ENCODE results near the gene GTF2I.
"Not testable (repeated sequence)": the region's sequence is repeated elsewhere in the genome, so short reads cannot be mapped to it uniquely, and the experiment has no call there.

GTF2I gene

DNA sequence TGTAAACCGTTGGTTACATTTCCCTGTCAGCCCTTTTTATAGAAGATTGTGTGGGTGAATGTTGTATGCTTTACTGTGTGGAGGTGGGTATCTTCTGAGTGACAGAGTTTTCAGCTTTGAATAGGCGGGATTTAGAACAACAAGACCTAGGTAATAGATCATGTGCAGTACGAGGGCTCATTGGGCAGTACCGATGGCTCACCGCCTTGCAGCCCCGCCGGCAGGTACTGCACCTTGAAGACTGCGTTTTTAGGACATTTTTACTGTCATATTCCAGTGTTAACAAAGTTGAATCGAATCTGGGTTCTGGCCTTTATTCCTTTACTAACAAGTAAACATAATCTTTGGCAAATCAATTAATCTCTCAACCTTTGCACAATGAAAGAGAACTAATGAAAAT lies 60.4 kb downstream of the GTF2I start:
- FAIRE-seq = no peak

DNA sequence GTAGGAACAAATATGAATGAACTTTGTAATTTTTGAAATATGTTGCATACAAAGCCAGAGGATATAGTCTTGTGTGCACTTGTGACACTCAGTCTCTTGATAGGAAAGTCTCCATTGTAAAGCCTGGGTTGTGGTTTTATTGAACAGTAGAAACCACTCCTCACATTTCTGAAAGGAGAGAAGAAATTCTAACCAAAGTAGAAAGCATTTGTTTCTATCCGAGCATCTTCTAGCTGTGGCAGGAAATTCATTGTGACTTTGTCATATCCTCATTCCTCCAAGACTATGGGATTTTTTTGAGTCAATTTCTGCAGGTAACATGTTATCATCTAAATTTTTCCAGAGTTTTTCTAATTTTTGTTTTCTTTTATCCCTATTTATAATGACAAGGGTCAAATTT lies 60.8 kb downstream of the GTF2I start:
- FAIRE-seq = no peak

DNA sequence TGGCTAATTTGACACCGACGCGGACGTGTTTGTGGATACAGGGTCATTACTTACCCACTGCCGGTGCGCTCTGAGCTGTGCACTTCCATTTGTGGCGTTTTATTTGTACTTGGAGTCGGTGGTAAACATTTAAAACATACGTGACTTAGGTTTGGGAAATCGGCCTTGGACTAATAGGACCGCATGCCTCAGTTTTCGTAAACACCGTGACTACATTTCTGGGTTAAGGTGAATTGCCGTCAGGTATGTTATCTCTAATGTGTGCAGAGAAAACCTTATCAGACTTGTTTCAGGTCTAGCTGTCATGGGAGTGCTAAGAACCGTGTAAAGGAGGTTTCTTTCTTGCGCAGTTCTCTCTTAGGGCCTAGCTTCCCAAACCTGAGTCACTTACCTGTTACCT lies 64.6 kb downstream of the GTF2I start:
- FAIRE-seq = no peak

DNA sequence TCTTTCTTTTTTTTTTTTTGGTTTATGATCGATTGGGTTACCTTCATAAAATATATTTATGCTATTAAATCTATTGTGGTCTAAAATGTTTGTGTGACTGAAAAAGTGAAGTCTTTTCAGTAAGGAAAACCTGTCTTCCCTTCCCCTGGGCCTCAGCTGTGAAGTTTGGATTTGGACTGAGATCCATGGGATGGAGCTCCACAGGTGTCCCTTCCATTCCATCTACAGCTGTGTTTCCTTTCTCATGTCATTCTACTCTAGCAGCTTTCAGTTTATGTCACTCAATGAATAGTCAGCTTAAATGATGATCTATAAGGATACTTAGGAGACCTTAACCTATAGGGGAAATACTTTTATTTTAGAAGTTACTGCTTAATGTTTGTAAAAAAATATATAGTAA lies 68.3 kb downstream of the GTF2I start:
- no peak for FAIRE-seq

DNA sequence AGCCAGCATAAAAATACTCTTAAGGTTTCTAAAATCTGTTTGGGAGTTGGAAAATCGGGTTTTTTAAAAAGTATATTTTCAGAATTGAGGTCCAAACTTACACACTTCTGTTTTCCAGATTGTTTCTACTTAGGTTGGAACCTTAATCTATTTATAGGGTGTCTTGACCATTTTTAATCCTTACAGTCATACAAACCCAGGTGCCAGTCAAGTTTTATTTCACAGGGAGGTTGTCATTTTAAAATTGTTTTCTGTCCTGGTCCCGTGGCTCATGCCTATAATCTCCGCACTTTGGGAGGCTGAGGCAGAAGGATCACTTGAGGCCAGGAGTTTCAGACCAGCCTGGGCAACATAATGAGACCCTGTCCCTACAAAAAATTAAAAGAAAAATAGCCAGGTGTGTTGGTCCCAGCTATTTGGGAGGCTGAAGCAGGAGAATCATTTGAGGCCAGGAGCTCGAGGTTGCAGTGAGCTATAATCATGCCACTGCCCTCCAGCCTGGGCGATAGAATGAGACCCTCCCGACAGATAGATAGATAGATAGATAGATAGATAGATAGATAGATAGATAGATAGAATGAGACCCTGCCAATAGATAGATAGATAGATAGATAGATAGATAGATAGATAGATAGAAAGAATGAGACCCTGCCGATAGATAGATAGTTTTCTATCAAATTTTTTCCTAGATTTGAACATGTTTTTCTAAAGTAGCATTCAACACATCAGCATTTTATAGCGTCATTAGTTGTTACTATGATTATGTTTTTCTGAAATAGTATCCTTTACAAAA lies 69.0 kb downstream of the GTF2I start:
- FAIRE-seq = no peak

DNA sequence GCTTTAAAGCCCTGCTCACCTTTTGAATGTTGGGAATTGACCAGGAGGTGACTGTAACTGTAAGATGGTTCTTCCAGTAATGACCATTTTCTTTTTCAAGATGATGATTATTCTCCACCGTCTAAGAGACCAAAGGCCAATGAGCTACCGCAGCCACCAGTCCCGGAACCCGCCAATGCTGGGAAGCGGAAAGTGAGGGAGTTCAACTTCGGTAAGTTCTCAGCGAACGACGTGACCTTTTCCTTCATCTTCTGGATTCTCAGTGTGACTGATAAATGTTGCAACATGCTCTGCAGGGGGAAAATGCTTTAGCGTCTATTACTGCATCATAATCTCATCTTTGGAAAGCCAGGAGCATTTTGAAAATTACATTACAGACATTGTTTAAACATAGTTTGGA lies 71.2 kb downstream of the GTF2I start:
- not testable (repeated sequence) for FAIRE-seq

DNA sequence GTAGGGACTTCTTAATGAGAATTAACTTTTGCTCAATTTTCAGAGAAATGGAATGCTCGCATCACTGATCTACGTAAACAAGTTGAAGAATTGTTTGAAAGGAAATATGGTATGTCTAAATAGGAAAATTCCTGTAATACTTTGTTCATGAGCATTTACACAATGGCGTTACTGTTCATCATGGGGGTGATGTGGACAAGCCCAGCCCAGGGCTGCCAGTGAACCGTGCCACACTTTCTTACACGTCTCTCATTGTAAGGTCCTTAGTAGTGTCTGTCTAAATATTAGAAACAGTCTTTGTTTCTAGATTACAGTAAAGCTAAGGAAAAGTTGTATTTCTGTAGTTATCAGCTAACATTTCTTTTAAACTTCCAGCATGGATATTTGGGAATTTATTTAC lies 72.7 kb downstream of the GTF2I start:
- FAIRE-seq = not testable (repeated sequence)

DNA sequence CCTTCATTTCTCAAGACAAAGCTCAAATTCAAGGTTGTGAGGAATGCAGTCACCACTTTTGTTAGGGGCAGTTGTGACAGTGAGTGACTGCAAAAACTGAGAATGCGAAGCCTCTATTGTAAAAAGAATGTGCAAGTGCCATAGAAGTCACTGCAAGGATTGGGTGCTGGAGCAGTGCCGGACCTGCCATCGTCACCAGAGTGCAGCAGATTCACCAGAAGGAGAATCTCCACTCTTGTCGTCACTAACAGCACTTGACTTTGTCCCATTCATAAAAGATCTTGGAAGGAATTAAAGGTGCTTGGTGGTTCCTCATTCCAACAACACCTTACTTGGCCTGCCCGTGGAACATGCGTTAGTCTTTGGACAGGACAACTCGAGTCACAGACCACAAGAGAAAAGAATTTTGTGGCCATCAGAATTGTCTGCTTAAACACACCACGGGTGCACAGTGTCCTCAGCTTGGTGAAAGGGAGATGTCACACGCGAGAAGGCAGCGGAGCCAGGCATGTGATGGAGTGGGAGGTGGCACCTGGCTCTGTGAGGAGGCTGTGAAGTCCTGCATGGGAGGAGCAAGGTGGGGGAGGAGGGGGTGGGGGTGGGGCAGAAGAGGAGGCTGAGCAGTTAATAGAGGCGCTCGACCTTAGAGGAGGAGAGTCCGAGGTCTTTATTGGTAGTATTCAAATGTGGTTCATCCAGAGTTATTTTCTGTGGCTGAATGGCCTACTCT lies 82.6 kb downstream of the GTF2I start:
- FAIRE-seq = not testable (repeated sequence)

DNA sequence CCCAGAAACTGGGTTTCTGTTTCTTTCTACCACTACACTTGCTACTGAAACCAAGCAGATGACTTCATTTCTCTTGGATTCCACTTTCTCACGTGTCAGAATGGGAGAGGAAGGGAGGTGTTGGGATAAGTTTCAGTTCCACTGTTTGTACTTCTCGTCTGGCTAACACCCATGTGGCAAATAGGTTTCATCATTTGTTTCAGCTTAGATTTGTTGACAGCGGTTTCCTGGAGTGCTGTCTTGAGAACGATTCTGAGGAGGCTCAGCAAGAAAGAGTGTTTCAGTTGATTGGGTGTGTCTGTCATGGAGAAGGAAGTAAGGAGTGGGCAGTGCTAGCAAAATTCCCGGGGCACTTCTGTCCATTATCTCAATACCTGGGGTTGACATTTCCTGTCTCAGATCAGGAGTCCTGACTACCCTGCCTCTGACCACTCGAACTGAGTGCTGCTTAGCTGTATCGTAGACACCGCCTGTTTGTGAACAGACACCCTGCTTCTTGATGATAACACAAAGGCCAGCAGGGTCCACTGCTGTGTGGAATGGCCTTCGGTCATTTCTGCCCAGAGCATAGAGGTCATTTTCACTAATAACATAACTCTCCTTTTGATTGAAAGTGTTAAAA lies 86.5 kb downstream of the GTF2I start:
- not testable (repeated sequence) for FAIRE-seq

DNA sequence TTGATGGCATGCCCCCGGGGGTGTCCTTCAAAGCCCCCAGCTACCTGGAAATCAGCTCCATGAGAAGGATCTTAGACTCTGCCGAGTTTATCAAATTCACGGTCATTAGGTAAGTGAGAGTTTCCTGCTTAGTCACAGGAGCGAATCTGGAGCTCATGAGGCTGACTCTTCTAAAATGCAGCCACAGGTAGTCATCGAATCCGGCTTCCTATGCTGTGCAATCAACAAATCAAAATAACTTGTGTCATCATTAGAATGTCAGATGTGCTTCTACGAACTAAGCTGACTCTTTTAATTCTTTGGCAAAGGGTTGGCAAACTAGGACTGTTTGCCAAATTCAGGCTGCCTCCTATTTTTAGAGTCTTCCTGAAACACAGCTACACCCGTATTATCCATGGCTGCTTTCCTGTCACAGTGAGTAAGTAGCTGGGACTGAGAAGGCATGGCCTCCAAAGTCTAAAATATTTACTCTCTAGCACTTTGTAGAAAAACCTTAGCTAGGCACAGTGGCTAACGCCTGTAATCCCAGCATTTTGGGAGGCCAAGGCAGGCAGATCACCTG lies 96.5 kb downstream of the GTF2I start:
- not testable (repeated sequence) for FAIRE-seq

DNA sequence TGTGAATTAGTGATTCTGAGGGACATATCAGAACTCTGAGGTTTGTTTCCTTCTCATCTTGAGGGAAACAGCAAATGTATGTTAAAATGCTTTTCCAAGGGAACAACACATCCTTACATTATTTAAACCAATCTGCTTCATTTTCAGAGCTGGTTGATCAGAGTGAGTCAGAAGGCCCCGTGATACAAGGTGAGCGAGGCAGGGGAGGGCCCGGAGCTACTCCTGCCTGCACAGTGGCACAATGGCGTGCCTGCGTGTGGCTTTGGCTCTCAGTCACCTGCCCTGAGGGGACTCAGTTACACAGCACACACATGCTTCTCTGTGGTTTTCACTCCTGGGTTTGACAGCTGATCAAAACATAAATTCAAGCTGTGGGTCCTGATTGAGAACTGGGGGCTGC lies 99.2 kb downstream of the GTF2I start:
- FAIRE-seq = not testable (repeated sequence)

DNA sequence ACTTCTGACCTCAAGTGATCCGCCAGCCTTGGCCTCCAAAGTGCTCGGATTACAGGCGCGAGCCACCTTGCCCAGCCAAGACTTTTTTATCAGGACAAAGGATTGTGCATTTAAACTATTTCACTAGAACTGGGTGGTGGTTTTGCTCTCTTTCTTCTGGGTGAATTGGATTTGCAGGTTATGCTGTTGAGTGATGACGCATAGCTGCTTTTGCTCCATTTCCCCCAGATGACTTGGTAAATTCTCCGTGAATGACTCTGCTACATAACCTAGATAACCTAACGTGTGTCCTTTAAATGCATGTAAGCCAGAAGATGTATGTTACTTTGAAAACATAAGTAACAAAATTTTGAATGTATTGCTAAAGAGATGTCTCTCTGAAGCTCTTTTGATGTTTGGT lies 100.8 kb downstream of the GTF2I start:
- not testable (repeated sequence) for FAIRE-seq

DNA sequence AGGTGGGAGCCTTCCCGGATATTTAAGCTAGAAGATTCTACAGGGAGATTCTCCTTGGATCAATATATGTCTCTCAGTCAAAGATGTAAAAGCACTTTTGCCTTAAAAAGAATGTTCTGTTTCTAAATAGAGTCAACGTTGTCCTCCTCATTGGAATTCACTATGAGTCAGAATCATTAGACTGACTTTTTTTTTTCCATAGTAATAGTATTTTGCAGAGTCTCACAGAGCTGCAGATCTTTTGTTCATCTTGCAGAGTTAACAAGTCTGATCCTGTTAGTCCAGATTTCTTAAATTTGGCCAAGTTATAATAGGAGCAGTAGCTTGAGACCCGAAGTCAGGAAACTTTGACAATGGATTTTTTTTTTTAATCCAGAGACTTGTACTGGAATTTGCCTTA lies 101.5 kb downstream of the GTF2I start:
- FAIRE-seq = not testable (repeated sequence)

DNA sequence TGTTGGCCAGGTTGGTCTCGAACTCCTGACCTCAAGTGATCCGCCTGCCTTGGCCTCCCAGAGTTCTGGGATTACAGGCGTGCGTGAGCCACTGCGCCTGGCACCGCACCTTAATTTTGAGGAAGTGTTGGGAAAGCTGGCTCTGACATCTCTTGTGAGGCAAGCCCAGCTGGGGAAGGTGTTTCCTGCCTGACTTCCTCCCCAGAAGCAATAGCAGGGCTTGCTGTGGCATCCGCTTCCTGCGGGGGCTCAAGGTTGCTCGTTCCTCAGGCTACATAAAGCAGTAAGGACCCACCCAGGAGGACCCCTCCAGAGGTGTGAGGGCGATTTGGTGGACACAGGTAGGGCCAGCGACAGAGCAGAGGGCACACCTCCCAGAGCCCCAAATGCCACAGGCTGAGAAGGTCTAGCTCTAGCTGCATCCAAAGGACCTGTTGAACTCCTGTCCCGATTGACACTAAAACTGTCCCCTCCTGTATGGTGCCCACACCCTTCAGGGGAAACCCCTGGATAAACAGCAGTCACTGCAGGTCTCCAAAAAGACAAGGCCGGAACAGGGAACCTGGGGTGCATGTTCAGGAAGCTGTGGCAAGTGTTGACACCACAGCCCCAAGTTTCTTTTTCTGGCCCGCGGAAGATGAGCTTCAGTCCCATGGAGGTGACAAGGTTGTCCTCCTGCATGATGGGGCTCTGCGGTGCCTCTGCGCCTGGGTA lies 107.8 kb downstream of the GTF2I start:
- FAIRE-seq = not testable (repeated sequence)

DNA sequence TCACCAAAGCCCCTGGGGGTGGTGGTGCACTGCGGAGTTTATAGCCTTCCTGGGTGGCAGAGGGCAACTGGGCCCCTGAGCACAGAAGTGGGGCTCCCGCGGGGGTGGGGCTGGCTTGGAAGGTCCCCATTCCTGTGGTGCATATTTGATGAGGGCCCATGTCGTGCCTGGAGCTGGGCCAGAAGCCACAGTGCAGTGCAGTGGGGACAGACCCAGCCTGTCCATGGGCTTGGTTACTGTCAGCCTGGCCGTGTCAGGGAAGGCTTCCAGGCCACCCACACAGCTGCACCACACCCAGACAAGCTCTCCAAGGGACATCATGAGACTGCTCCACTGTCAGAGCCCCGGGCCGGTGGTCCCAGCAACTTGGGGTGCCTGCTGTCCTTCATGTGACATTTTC lies 109.0 kb downstream of the GTF2I start:
- not testable (repeated sequence) for FAIRE-seq

DNA sequence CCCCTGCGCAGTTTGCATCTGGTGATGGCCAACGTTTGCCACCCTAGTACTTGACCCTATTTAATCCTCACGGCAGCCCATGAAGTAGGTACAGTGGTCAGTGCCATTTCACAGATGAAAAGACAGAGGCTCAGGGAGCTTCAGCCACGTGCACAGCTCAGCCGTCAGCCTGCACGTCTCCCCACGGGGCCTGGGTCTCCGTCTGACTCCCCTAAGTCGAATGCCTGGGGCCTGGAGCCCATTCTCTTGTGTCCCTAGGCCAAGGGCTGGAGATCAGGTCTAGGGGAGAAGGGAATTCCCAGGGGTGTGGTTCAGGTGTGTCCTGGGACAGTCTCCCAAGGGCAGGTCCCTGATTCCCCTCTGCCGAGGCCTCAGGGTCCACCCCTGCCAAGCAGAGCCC lies 109.5 kb downstream of the GTF2I start:
- not testable (repeated sequence) for FAIRE-seq

DNA sequence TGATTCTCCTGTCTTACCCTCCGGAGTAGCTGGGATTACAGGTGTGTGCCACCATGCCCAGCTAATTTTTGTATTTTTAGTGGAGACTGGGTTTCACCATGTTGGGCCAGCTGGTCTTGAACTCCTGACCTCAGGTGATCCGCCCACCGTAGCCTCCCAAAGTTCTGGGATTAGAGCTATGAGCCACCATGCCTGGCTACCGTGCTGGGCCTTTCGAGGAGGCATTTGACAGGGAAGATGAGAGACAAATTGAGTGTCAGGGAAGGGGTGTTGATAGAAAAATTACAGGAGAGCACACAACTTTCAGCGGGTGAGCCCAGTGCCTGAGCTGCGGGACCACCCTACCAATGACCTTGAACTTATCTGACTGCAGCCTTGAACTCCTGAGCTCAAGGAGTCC lies 112.5 kb downstream of the GTF2I start:
- FAIRE-seq = not testable (repeated sequence)

DNA sequence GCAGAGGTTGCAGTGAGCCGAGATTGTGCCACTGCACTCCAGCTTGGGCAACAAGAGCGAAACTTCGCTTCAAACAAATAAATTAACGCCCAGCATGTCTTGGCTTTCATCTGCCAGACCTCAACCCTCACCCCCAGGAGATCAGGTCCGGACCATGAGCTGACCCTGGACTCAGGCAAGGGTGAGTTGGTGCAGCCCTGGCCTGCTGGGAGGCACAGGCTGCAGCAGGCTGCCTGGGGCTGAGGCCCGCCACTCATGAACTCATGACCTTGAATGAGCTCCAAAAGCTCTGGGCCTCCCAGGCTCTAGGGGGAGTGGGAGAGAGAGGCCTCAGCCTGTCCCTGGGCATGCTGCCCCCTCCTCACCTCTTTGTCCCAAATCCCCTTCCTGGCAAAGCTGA lies 114.6 kb downstream of the GTF2I start:
- FAIRE-seq = not testable (repeated sequence)

DNA sequence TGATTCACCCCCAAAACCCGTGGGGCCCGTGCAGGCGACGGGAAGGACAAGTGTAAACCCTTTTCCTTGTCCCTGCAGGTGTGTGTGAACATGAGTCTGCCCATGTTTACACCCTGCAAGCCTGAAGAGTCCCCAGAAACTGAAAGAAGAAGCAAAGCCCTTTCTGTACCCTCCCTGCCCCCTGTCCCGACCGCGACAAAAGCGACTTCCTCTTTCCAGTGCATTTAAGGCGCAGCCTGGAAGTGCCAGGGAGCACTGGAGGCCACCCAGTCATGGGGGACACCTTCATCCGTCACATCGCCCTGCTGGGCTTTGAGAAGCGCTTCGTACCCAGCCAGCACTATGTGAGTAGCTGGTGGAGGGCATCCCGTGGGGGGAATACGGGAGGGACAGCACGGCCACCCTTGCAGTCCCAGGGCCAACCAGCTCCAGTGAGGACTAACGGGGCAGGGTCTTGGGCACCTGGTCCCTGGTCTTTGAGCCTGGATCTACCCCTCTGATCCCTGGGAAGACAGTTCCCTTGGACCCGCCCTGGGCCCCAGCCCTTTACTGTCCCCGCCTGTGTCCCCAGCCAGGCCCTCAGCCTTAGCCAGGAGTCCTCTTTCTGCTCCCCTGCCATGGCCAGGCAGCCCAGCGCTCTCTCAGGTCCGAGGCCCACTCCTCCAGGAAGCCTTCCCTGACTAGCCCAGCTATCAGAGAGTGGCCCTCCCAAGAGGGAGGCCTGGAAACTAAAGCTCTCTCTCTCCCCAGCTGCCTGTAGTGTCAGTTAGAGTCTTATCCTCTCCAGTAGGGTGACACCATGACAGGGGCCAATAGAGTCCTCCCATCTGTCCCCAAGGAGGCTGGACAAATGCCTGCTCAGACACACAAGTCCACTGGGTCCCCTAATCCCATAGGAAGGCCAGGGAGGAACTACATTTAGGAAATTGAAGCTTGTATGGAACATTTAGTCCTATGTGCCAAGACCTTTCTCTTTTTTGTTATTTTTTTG lies 116.5 kb downstream of the GTF2I start, which contains the start of gene NCF1:
TSS of gene NCF1 (plus strand) at position 252 of the 991 bp plus-strand sequence. CDS start at position 273, 21 bp downstream.
- not testable (repeated sequence) for FAIRE-seq

DNA sequence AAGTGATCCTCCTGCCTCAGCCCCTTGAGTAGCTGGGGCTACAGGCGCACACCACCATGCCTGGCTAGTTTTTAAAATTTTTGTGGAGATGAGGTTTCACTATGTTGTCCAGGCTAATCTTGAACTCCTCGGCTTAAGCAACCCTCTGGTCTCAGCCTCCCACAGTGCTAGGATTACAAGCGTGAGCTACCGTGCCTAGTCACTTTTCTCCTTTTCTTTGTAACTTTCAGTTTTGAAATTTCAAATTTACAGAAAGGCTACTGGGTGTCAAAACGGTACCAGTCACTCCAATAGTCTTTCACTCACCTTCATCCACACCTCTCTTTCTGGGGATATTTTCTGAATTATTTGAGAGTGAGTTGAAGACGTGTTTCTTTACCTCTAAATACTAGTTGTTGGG lies 117.6 kb downstream of the GTF2I start:
- not testable (repeated sequence) for FAIRE-seq

DNA sequence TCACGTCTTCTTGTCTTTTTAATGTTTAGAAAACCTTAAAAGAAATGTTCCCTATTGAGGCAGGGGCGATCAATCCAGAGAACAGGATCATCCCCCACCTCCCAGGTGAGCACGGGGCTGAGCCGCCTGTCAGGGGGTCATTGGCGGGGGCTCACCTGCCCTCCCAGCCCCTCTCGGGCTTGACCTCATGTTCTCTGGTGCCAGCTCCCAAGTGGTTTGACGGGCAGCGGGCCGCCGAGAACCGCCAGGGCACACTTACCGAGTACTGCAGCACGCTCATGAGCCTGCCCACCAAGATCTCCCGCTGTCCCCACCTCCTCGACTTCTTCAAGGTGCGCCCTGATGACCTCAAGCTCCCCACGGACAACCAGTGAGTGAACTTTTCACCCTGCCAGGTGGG lies 121.5 kb downstream of the GTF2I start:
- not testable (repeated sequence) for FAIRE-seq

All from TTC549 (cell line).